Ammon's horn (tissue), 1 donor: Measurements from ENCODE around the gene MAMDC2.
"Not testable (repeated sequence)": the region's sequence is repeated elsewhere in the genome, so short reads cannot be mapped to it uniquely, and the experiment has no call there.

Experiments used
- DNase-seq: peaks from one replicate; pipeline ENCODE4 v3.0.0-alpha.2; 2016; ENCODE audit warnings: low spot score

Gene MAMDC2

GRCh38 chr9:70197216-70198044 is 153.8 kb downstream of the MAMDC2 start:
- no peak for DNase-seq

- not testable (repeated sequence) for DNase-seq
These were observed 161.1 kb downstream of the MAMDC2 start for GRCh38 chr9:70204743-70205142.

- no peak for DNase-seq
These were observed 161.8 kb downstream of the MAMDC2 start for GRCh38 chr9:70205366-70206020.

- no peak for DNase-seq
These were observed 173.4 kb downstream of the MAMDC2 start for GRCh38 chr9:70217029-70217428.

- no peak for DNase-seq
These were observed 175.1 kb downstream of the MAMDC2 start for GRCh38 chr9:70218767-70219166.

GRCh38 chr9:70220216-70220615 is 176.6 kb downstream of the MAMDC2 start:
- DNase-seq, result no peak

- DNase-seq, result no peak
These were observed 178.7 kb downstream of the MAMDC2 start for GRCh38 chr9:70222354-70222753.

- no peak for DNase-seq
These were observed 184.5 kb downstream of the MAMDC2 start for GRCh38 chr9:70228118-70228517.

GRCh38 chr9:70228611-70229010 is 185.0 kb downstream of the MAMDC2 start:
- no peak for DNase-seq

GRCh38 chr9:70229026-70229425 is 185.4 kb downstream of the MAMDC2 start:
- no peak for DNase-seq

GRCh38 chr9:70229579-70229978 is 185.9 kb downstream of the MAMDC2 start:
- peak; percentile 10 for DNase-seq

GRCh38 chr9:70232476-70232875 is 188.8 kb downstream of the MAMDC2 start:
- no peak for DNase-seq

- DNase-seq, result not testable (repeated sequence)
These were observed 190.6 kb downstream of the MAMDC2 start for GRCh38 chr9:70234208-70234607.

- not testable (repeated sequence) for DNase-seq
These were observed 202.3 kb downstream of the MAMDC2 start for GRCh38 chr9:70245952-70246351.

- no peak for DNase-seq
These were observed 206.6 kb downstream of the MAMDC2 start for GRCh38 chr9:70250221-70250620.

GRCh38 chr9:70255486-70255885 is 211.8 kb downstream of the MAMDC2 start:
- DNase-seq, result no peak

GRCh38 chr9:70256123-70256551 is 212.5 kb downstream of the MAMDC2 start:
- DNase-seq, result no peak

- DNase-seq, result no peak
These were observed 213.9 kb downstream of the MAMDC2 start for GRCh38 chr9:70257502-70257901.

- DNase-seq, result peak; percentile 52
These were observed 214.5 kb downstream of the MAMDC2 start for GRCh38 chr9:70257991-70258691.

GRCh38 chr9:70258692-70259511 is 215.3 kb downstream of the MAMDC2 start, which contains the start of gene SMC5:
Gene SMC5 (plus strand): TSS chr9:70258978. CDS start chr9:70259079, 101 bp downstream.
- peak; percentile 94 for DNase-seq

- DNase-seq, result no peak
These were observed 215.8 kb downstream of the MAMDC2 start for GRCh38 chr9:70259512-70259802.

- DNase-seq, result no peak
These were observed 216.4 kb downstream of the MAMDC2 start for GRCh38 chr9:70260007-70260443.
